WTC11 (cell line): ENCODE results near the gene GRK7. TPM values are rescaled to one million over a fixed set of nuclear protein-coding genes. Genes with fewer than 3 reads are reported as not detected.

Source experiments
- ATAC-seq: fragments of 200-7000 bp; cut with Tn5 transposase; 2 replicates; pipeline ENCODE4 v1.10.0; 2021; ENCODE audit warnings: mild to moderate bottlenecking, moderate library complexity
- Bru-seq: library from RNA; stranded (reverse); fragments of 400-500 nt; gene quantifications from one replicate; lab custom pipeline; 2021; lab: Mats Ljungman, UMichigan
- CTCF ChIA-PET: fragments of 300-600 bp; sonication (Branson Sonifier 250); formaldehyde crosslinking; loops from one replicate; lab custom pipeline; 2021; ENCODE audit warnings: antibody characterized with exemption; lab: Charles Lee
- POLR2A ChIA-PET: fragments of 350-600 bp; sonication (Branson Sonifier 250); formaldehyde crosslinking; loops from one replicate; lab custom pipeline; 2021; ENCODE audit warnings: antibody characterized with exemption; lab: Charles Lee
- DNase-seq: peaks from one replicate; pipeline ENCODE4 v3.0.0; 2021; ENCODE audit warnings: low spot score
- H3K27ac Mint-ChIP-seq: 2 replicates; pipeline ENCODE4 v1.8.0; 2021; ENCODE audit warnings: mixed read lengths
- H3K27me3 Mint-ChIP-seq: 2 replicates; pipeline ENCODE4 v1.8.0; 2021; ENCODE audit warnings: low read depth, mild to moderate bottlenecking, moderate library complexity, mixed read lengths
- H3K36me3 Mint-ChIP-seq: 2 replicates; pipeline ENCODE4 v1.8.0; 2021; ENCODE audit warnings: mixed read lengths
- H3K4me1 Mint-ChIP-seq: 2 replicates; pipeline ENCODE4 v1.8.0; 2022; ENCODE audit warnings: mixed read lengths
- H3K4me3 Mint-ChIP-seq: 2 replicates; pipeline ENCODE4 v1.8.0; 2021; ENCODE audit warnings: mild to moderate bottlenecking, moderate library complexity, mixed read lengths
- H3K9me3 Mint-ChIP-seq: 2 replicates; pipeline ENCODE4 v1.8.0; 2021; ENCODE audit warnings: mixed read lengths
- AFF4 ChIP-seq: sonication (generic); formaldehyde crosslinking; IDR thresholded peaks from 2 replicates; pipeline ENCODE4 v1.8.1; 2023; ENCODE audit warnings: mild to moderate bottlenecking, missing genetic modification reagents, borderline replicate concordance
- CREM ChIP-seq: sonication (generic); formaldehyde crosslinking; IDR thresholded peaks from 2 replicates; pipeline ENCODE4 v1.8.1; 2022; ENCODE audit warnings: mild to moderate bottlenecking, missing genetic modification reagents, moderate library complexity
- E2F4 ChIP-seq: sonication (generic); formaldehyde crosslinking; IDR thresholded peaks from 2 replicates; pipeline ENCODE4 v1.8.1; 2022; ENCODE audit warnings: low read depth, mild to moderate bottlenecking, moderate library complexity, missing genetic modification reagents, borderline replicate concordance
- GRHL2 ChIP-seq: fragments of 250-450 bp; sonication (Bioruptor Pico); IDR thresholded peaks from 2 replicates; pipeline ENCODE4 v1.8.0; 2022; ENCODE audit warnings: mild to moderate bottlenecking, moderate library complexity; ENCODE audit not compliant: insufficient replicate concordance, severe bottlenecking
- JAZF1 ChIP-seq: fragments of 250-450 bp; sonication (Bioruptor Pico); IDR thresholded peaks from 2 replicates; pipeline ENCODE4 v1.9.0; 2021; ENCODE audit warnings: moderate library complexity, mild to moderate bottlenecking, inconsistent platforms
- MXD4 ChIP-seq: fragments of 250-450 bp; sonication (Bioruptor Pico); IDR thresholded peaks from 2 replicates; pipeline ENCODE4 v1.8.0; 2021; ENCODE audit warnings: mild to moderate bottlenecking, moderate library complexity, borderline replicate concordance
- NR2C2 ChIP-seq: sonication (generic); formaldehyde crosslinking; IDR thresholded peaks from 2 replicates; pipeline ENCODE4 v1.8.0; 2022; ENCODE audit warnings: mild to moderate bottlenecking, missing genetic modification reagents
- PREB ChIP-seq: sonication (generic); formaldehyde crosslinking; IDR thresholded peaks from 2 replicates; pipeline ENCODE4 v1.8.1; 2022; ENCODE audit warnings: mild to moderate bottlenecking, missing genetic modification reagents, moderate library complexity, borderline replicate concordance
- PRRX2 ChIP-seq: fragments of 250-450 bp; sonication (Bioruptor Pico); IDR thresholded peaks from 2 replicates; pipeline ENCODE4 v1.8.0; 2021; ENCODE audit warnings: mild to moderate bottlenecking
- SMAD4 ChIP-seq: sonication (generic); formaldehyde crosslinking; IDR thresholded peaks from 2 replicates; pipeline ENCODE4 v1.8.0; 2022; ENCODE audit warnings: mild to moderate bottlenecking, missing genetic modification reagents
- SOX15 ChIP-seq: fragments of 250-450 bp; sonication (Bioruptor Pico); IDR thresholded peaks from 2 replicates; pipeline ENCODE4 v1.9.0; 2021; ENCODE audit warnings: mild to moderate bottlenecking
- USF1 ChIP-seq: sonication (generic); formaldehyde crosslinking; IDR thresholded peaks from 2 replicates; pipeline ENCODE4 v1.8.0; 2022; ENCODE audit warnings: mild to moderate bottlenecking, missing genetic modification reagents
- ZBTB21 ChIP-seq: sonication (generic); formaldehyde crosslinking; IDR thresholded peaks from 2 replicates; pipeline ENCODE4 v1.8.1; 2023; ENCODE audit warnings: mild to moderate bottlenecking, missing genetic modification reagents, borderline replicate concordance
- ZNF138 ChIP-seq: sonication (generic); formaldehyde crosslinking; conservative IDR thresholded peaks from 2 replicates; pipeline ENCODE4 v1.8.1; 2022; ENCODE audit warnings: mild to moderate bottlenecking, moderate library complexity, missing genetic modification reagents
- ZNF317 ChIP-seq: sonication (generic); formaldehyde crosslinking; IDR thresholded peaks from 2 replicates; pipeline ENCODE4 v1.8.1; 2023; ENCODE audit warnings: low read depth, mild to moderate bottlenecking, moderate library complexity, missing genetic modification reagents, borderline replicate concordance
- ZNF416 ChIP-seq: fragments of 250-450 bp; sonication (Bioruptor Pico); IDR thresholded peaks from 2 replicates; pipeline ENCODE4 v1.9.0; 2021; ENCODE audit warnings: mild to moderate bottlenecking, inconsistent platforms
- ZNF423 ChIP-seq: fragments of 250-450 bp; sonication (Bioruptor Pico); IDR thresholded peaks from 2 replicates; pipeline ENCODE4 v2.1.2; 2022; ENCODE audit warnings: mild to moderate bottlenecking, moderate library complexity
- ZNF532 ChIP-seq: fragments of 250-450 bp; sonication (Bioruptor Pico); IDR thresholded peaks from 2 replicates; pipeline ENCODE4 v1.9.0; 2021; ENCODE audit warnings: mild to moderate bottlenecking, borderline replicate concordance
- ZNF671 ChIP-seq: fragments of 250-450 bp; sonication (Bioruptor Pico); IDR thresholded peaks from 2 replicates; pipeline ENCODE4 v1.8.0; 2021; ENCODE audit warnings: mild to moderate bottlenecking
- long read RNA-seq, 3 experiments: library from RNA in 1 of 3; library from capped mRNA in 1 of 3; library from polyadenylated mRNA in 1 of 3; unstranded in 2 of 3; stranded (forward) in 1 of 3; transcript quantifications; one replicate each; pipeline ENCODE4 v2.0.0, GENCODE V29; 2021
- total RNA-seq: library from RNA; stranded (reverse); gene quantifications from 3 replicates; pipeline ENCODE4 v1.2.3, GENCODE V29; 2021

The GRK7 gene
- total RNA-seq, result not detected in 3 replicates
- Bru-seq, nascent RNA, result percentile 4 among the genes with signal in this experiment
- long read RNA-seq, experiment 1, partial matches to known transcripts, result 1 of 1 reads
- long read RNA-seq, experiment 1, other reads (novel, unspliced or antisense), result 0 of 1 reads
- long read RNA-seq, experiment 2, result 0 reads
- long read RNA-seq, experiment 3, result 0 reads

GRCh38 chr3:141763088-141763750 is at the start of gene GRK7:
Gene GRK7, plus strand, starts transcription at chr3:141763408. Its CDS starts 14,877 bp downstream, at chr3:141778285.
- Mint-ChIP-seq H3K27ac (no peak within 1 kb of the TSS), H3K36me3 (no peaks in the 10 kb centered on the region), H3K27me3 (peaks cover 3% of the 10 kb centered on the region; the same call in 1 of the 2 replicates), H3K4me3 (peak within 1 kb of the TSS; percentile 50), H3K9me3 (no peaks in the 10 kb centered on the region), H3K4me1 (peaks cover 7% of the 10 kb centered on the region)
- POLR2A ChIA-PET, result no interaction called here
- CTCF ChIA-PET, result interaction anchor here (1.0 kb wide), 1 partner anchor 30 kb away, joined by 3 read pairs; no protein-coding TSS in a partner anchor
- DNase-seq (no peak), ATAC-seq (no peak)
- TF ChIP-seq SOX15 (CRISPR knock-in tag) (no peak), AFF4 (CRISPR knock-in tag) (no peak), ZNF416 (CRISPR knock-in tag) (no peak), ZNF532 (CRISPR knock-in tag) (no peak), PREB (CRISPR knock-in tag) (no peak), ZNF671 (CRISPR knock-in tag) (no peak), E2F4 (CRISPR knock-in tag) (no peak), NR2C2 (CRISPR knock-in tag) (no peak), ZNF138 (CRISPR knock-in tag) (no peak), ZNF317 (CRISPR knock-in tag) (no peak), ZBTB21 (no peak), CREM (no peak), PRRX2 (CRISPR knock-in tag) (no peak), USF1 (no peak), MXD4 (CRISPR knock-in tag) (no peak), ZNF423 (CRISPR knock-in tag) (no peak), SMAD4 (no peak), GRHL2 (CRISPR knock-in tag) (no peak), JAZF1 (CRISPR knock-in tag) (no peak)
